HG03575 (cell line): Measurements from ENCODE around the gene DCLK2.
A peak's percentile ranks its signal among the peaks of the same experiment; 100 is the strongest.

Source experiments
- ATAC-seq: cut with Tn5 transposase; IDR thresholded peaks from one replicate; pipeline ENCODE4 v1.9.1; 2021; ENCODE audit not compliant: unreplicated experiment, insufficient number of reproducible peaks, low FRiP score; ENCODE audit errors: extremely low read depth

The DCLK2 gene

DNA sequence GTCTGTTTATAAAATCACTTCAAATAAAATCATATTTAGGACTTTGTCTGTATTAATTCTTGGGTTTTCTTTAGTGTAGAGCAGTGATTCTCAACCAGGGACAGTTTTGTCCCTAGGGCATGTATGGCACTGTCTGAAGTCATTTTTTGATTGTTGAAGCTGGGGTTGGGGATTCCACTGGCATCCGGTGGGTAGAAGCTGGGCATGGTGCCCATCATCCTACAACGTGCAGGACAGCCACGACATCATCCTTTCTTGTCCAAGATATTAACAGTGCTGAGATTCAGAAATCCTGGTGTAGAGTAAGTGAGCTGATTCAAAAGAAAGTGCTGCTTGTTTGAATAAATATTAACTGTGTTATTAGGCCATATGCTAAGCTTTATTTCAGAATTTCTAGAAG lies 28.6 kb downstream of the DCLK2 start:
- ATAC-seq, result no peak

DNA sequence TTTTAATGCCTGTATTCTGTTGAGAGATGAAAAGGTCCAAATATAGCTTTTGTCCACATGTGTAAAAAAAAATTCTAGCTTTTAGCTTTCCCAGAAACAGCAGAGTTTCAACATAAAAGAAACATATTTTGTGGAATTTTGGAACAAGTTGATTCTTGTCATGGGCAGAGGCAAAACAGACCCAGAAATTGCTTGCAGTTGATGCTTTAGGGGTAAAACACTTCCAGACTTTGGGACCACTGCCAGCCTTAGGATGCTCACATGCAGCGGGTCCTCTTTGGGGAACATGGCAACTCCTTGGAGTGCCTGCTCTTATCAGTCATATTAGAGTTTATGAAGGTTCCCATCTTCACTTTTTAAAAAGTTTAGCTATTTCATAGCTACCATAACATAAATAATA lies 30.4 kb downstream of the DCLK2 start:
- no peak for ATAC-seq

DNA sequence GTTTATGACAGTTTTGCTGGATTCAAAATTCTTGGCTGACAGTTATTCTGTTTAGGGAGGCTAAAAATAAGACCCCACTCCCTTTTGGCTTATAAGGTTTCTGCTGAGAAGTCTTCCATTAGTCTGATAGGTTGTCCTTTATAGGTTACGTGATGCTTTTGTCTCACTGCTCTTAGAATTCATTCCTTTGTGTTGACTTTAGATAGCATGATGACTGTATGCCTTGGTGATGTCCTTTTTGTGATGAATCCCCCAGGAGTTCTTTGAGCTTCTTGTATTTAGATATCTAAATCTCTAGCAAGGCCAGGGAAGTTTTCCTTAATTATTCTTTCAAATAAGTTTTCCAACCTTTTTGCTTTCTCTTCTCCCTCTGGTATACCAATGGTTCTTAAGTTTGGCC lies 36.4 kb downstream of the DCLK2 start:
- ATAC-seq, result no peak

DNA sequence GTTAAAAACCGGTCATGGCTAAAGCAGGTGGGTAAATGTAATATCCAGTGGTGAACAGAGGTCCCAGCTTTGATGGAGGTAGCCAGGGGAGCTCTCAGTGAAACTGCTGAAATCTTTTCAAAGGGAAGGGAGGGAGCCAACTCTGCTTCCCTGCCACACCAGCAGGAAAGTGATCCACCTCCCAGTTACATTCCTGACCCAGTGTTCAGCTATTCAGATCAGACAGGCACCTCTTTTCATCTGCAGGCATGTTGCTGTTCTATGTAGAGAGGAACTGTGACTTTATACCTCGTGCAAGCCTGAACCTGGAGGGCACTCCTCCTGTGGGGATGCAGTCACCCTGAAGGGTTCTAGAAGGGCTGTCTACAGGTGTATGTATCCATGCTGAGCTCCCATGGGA lies 37.6 kb downstream of the DCLK2 start:
- ATAC-seq, result no peak

DNA sequence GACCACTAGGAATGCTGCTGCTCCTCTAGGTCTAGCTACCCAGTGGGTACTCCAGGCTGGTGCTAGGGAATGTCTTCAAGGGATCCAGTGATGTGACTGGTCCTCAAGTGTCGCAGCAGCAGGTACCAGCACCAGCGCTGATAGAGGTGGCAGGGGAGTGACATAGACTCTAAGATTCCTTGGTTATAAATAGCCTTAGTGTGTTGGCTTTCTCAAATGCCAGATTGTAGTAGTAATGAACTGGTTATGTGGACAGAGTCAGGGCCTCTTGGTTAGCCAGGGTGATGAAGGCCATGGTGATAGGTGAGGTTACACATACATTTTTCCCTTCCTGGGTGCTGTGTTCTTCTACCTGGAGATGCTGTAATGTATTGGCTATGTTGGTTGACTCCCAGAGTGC lies 38.3 kb downstream of the DCLK2 start:
- ATAC-seq, result no peak

DNA sequence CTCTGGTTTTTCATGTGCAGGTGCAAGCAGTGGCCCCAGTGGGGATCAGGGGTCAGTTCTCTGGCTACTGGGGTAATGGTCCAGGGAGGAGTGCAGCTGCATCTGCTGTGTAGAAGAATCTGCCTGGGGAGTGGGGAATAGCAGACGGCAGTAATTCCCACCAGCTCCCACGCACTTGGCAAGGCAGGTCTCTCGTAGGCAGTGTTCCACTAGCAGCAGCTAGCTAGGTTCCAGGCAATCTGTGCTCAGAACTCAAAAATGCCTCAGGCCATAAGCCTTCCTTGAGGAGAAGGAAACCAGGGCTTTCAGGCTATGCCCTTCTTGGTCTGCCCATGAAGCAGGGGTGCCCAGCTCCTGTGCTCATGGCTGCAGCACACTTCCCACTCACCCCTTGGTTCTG lies 38.8 kb downstream of the DCLK2 start:
- no peak for ATAC-seq

DNA sequence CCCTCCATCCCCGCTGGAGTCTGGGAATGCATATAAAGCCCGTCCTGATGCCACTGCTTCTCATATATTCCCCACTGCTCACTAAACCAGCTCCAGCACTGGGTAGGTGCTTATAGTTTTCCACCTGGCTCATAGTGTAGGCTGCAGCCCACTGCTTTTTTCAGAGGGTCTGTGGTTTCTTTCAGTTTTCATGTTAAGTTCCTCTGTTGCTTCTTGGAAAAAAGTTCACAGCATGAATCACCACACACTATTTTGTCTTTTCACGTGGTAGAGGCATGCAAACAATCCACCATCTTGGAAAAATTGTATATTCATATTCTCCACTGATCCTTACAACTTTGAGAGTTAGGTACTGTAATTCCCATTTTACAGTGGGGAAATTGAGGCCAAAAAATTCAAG lies 39.4 kb downstream of the DCLK2 start:
- ATAC-seq, result no peak

DNA sequence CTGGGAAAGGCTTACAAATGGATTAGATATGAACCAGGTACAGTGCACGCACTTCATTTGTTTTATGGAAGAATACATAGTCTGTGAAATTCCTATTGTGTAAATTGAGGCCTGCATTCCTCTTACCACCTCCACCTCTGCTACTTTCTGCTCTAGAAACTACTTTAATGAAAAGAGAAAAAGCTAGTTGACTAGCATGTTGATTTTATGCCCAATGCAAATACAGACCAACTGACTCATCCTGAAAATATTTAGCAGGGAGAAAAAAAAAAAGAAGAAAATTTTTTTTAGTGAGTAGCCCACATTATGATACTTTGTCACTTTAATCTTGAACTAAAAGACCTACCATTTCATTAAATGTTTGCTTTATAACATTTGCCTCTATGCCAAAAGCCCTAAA lies 41.2 kb downstream of the DCLK2 start:
- ATAC-seq, result no peak

DNA sequence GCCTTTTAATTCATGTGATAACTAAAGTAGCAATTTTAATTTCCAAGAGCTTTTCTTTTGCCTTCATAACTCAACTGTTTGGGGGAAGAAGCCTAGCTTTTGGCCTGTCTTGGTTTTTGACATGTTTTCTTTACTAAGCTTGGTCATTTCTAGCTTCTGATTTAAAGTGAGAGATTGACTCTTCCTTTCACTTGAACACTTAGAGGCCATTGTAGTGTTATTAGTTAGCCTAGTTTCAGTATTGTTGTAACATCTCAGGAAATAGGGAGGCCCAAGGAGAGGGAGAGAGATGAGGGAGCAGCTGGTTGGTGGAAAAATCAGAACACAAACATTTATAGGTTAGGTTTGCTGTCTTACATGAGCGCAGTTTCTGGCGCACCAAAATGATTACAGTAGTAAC lies 44.8 kb downstream of the DCLK2 start:
- no peak for ATAC-seq

DNA sequence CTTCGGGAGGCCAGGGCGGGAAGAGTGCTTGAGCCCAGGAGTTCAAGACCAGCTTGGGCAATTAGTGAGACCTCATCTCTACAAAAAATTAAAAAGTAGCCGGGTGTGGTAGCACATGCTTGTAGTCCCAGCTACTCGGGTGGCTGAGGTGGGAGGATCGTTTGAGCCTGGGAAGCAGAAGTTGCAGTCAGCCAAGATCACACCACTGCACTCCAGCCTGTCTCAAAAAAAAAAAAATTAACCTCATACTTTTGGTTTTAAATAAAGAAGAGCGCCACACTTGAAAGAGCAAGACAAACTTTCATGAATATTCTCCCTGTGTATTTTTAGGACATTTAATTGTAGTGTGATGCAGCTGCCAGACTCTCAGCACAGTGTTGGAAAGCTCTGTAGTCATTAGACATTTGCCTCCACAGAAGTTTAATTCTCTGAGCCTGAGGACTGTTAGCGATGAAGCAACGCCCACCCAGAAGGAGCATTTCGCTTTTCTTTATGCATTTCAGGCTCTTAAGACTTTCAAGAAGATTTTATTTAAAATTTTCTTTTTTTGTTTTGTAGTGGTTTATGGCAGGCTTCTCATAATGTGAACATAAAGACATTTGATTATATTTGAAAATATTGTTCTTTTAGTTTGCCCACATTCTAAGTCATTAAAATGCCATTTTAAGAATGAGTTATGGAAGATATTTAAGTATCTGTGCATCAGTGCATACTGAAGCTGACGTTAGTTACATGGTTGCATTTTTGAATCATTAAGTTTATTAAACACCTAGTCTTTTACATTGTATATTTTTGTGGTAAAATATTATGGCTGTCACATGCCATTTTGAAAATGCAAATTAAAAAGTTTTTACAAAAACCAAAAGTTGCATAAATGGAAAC lies 45.8 kb downstream of the DCLK2 start:
- ATAC-seq, result no peak

DNA sequence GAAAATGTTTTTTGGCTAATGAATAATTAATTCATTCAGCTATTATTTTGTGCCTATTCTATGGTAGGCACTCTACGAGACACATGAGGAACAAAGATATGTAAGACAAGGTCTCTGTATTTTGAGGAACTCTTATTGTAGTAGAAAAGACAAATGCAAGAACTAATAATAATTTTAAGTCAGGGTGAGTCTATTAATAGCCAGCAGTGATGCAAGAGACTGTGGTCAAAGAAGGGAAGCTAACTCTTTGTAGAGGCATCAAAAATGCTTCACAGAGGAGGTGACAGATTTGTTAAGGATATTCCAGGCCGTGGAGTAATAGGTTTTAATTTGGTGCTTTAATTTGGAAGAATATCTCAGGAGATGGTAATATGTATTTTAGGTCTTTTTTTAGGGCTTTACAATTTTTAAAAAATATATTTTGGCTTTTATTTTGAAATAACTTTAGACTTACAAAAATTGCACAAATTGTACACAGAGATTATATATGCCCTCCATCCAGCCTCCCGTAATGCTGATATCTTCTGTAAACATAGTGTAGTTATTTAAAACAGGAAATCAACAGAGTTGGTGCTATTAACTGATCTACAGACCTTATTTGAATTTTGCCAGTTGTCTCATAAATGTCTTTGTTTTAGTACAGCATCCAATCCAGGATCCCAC lies 48.1 kb downstream of the DCLK2 start:
- ATAC-seq, result no peak

DNA sequence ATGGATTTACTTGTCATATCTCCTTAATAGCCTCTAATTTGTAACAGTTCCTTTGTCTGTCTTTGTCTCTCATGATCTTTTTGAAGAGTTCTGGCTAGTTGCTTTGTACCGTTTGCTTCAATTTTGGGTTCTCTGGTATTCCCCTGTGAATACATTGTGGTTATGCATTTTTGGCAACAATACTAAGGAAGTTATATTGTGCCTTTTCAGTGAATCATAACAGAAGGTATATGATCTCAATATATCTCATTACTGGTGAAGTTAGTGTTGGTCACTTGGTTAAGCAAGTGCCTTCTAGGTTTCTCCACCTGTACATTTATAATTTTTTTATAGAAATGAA lies 48.6 kb downstream of the DCLK2 start:
- peak; percentile 52 for ATAC-seq

DNA sequence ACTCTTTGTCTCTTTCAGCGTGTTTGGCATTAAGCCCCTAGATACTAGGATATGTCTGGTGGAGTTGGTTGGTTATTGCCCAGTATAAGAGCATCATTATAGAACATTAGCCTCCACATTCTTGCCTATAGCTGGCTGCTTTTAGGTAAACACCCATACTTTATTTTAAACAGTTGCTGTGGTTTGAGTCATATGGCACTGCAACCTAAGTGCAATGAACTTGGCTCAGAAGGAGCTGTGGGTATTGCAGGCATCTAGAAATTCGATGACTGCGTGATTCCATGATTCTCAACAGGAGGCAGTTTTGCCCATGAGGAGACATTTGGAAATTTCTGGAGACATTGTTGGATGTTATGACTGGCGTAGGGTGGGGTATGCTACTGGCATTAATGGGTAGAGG lies 49.5 kb downstream of the DCLK2 start:
- no peak for ATAC-seq

DNA sequence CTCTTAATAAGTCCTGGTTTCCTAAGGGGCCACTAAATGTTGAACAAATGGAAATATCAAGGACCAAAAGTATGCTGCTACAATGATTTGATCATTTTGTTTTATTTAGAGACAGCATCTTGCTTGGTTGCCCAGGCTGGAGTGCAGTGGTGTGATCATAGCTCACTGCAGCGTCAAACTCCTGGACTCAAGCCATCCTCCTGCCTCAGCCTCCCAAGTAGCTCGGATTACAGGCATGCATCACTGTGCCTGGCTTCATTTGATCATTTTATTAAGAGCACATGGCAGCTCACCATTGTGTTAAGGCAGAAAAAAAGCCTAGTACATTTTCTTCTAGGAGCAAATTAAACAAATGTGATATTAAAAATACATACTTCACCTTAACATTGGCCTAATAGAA lies 52.7 kb downstream of the DCLK2 start:
- no peak for ATAC-seq

DNA sequence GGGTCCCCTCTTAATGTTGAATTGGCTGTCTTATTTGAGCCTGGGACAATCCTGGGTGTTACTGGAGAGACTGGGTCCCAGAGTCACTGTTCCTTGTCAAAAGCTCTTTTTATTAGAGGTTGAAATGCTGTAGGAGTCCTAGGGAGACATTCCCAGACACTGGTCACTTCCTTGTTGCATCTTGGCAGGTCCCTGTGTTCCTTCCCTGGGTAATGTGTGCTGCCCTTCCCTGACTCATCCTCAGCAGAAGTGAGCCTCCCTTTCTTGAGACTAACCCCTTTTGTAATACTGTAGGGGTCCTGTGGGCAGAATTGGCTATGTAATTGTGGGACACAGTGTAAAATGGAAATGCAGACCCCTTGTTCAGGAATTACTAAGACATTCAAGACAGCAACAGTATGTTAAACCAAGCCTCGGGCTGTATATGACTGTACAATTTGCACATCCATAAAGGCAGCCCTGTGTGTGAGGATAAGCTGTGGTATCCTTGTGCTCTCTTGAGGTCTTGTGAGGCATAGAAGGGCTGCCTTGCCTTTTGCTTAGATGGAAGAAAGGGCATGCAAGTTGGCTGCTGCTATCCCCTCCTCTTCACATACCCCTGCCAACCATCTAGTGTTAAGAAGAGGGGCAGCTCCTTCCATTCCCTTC lies 53.5 kb downstream of the DCLK2 start:
- no peak for ATAC-seq

DNA sequence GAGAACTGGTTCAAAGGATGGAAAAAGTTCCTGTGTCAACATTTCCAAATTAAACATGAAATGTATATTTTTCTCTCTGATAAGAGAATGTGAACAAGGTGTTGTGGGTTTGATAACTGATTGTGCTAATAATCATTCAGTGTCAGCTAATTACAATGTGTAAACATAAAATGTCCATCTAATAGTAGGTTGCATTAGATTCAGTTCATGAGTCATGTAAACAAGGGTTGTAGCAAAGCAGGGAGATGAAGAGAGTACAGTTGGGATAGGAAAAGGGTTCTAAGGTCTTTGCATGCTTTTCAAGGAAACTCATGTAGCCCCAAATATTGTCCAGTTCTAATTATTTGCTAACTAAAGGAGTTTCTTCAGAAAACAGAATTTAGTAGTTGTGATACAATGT lies 55.4 kb downstream of the DCLK2 start:
- ATAC-seq, result no peak

DNA sequence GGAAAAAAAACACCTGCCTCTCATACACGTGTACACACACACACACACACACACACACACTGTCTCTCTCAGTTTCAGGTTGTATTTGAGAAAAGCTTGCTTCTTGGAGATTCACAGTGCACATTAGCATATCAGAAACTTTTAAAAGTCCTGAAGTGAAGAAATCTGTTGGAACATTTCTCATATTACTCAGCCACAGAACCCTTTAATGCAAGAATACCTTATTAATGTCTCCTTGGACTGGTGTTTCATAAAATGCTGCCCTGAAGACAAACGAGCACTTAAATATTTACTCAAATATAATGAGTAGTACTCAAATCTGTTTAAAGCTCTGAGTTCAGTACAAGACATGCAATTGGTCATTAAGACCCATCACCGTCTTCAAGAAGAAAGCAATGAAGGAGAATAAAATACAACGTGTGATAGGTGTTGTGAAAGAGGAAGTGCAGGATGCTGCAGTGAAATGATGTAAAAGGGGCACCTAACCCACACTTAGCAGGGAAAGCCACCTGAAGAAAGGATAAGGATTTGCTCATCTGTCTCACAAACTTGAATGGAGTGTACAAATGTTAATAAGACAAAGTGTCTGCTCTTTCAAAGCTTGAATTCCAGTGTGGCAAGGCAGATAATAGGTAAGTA lies 57.0 kb downstream of the DCLK2 start:
- no peak for ATAC-seq

DNA sequence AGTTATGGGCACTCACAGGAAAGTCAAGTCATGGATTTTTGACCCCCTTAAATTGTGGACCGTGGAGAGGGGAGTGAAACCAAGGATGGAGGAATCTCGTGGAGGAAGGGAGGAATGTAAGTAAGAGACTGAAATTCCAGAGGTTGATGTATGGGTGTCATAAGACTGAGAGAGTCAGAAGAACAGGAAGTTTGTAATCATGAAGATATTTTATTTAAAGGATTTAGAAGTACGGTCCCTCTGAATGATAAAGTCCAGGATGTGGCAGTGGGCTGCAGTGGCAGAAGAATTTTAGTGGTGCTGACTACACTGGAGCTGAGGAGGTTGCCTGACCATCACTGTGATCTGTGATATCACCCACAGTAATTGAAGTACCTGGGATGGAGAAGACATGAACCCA lies 57.8 kb downstream of the DCLK2 start:
- ATAC-seq, result no peak

DNA sequence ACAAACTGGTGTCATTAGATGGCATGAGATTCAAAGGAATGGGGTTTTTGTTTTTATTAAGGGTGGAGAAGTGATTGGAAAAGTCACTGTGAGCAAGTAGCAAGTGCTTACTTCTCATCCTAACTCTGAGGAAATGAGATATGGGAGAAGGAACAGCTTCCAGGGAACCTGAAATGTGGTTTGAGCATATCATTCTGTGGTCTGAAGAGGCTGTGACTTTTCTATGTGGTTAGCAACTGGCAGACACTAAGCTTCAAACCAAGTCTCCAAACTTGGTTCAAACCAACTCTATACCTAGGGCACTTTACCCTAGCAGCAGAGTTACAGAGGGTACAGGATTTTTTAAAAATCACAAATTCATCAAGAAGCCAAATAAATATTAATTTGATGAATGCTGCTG lies 58.2 kb downstream of the DCLK2 start:
- ATAC-seq, result no peak

DNA sequence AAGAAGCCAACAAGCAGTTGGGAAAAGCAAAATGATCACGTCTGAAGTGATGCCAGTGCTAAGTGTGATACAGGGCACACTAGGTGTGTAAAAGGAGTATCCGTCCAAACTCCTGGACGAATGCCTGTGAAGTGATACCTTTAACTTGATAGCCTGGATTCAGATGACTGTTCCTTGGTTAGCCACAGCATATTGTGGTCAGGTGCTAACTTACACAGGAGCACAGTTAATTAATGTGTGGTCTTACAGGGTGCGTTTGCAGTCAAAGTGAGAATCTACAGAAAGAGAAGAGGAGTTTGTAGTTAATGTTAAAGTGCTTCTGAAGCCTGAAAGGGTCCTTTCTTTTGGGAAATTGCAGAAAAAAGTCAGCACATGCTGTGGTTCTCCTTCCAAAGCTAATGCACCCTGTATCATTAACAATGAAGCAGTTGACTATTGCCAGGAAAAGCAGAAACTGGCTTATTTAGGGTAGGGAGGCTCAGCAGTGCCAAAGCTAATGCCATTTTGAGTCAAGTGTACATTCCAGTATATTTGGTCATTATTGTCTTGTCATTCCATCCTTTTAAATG lies 61.1 kb downstream of the DCLK2 start:
- ATAC-seq, result no peak
